C4-2B (cell line): ENCODE measurements around the gene SLC41A1.

Experiments used
- H3K27ac ChIP-seq: fragments of 450-650 bp; 2 replicates; pipeline ENCODE4 v1.5.1; 2017
- ZFX ChIP-seq: fragments of 450-650 bp; IDR thresholded peaks from 2 replicates; pipeline ENCODE4 v1.6.1; 2017
- TF ChIP-seq, protein P1 (sequence below): fragments of 450-650 bp; conservative IDR thresholded peaks from 2 replicates; pipeline ENCODE4 v1.5.1; 2017; ENCODE audit warnings: mild to moderate bottlenecking

The SLC41A1 gene

DNA sequence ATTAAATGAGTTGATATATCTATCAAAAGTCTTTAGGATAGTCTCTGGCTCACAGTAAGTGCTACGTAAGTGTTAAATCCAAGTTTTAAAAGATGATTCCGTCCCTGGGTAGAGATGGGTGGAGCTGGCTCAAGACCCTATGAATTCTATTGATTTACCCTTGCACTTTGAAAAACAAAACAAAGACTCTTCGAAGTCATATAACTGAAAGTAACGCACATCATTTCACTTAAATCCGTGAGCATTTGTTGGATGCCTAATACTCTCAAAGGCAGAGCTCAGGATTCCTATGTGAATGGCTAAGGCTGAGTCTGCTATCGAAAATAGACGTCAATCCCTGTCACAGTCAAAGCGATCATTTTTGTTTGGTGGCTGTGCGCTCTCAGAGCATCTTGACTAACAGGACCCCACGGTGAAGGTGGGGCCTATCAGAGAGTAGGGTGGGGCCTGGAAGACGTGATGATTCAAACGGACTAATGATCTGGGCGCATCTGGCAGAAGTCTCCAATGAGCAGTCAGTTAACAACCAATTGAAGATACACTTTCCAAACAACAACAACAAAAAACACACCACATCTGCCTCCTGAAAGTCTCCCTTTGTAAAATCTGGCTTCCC is 61.9 kb downstream of the SLC41A1 start:
- no peak overlapping the region for H3K27ac ChIP-seq
- TF ChIP-seq, protein P1, sequence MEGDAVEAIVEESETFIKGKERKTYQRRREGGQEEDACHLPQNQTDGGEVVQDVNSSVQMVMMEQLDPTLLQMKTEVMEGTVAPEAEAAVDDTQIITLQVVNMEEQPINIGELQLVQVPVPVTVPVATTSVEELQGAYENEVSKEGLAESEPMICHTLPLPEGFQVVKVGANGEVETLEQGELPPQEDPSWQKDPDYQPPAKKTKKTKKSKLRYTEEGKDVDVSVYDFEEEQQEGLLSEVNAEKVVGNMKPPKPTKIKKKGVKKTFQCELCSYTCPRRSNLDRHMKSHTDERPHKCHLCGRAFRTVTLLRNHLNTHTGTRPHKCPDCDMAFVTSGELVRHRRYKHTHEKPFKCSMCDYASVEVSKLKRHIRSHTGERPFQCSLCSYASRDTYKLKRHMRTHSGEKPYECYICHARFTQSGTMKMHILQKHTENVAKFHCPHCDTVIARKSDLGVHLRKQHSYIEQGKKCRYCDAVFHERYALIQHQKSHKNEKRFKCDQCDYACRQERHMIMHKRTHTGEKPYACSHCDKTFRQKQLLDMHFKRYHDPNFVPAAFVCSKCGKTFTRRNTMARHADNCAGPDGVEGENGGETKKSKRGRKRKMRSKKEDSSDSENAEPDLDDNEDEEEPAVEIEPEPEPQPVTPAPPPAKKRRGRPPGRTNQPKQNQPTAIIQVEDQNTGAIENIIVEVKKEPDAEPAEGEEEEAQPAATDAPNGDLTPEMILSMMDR: no peak
- TF ChIP-seq ZFX: no peak

DNA sequence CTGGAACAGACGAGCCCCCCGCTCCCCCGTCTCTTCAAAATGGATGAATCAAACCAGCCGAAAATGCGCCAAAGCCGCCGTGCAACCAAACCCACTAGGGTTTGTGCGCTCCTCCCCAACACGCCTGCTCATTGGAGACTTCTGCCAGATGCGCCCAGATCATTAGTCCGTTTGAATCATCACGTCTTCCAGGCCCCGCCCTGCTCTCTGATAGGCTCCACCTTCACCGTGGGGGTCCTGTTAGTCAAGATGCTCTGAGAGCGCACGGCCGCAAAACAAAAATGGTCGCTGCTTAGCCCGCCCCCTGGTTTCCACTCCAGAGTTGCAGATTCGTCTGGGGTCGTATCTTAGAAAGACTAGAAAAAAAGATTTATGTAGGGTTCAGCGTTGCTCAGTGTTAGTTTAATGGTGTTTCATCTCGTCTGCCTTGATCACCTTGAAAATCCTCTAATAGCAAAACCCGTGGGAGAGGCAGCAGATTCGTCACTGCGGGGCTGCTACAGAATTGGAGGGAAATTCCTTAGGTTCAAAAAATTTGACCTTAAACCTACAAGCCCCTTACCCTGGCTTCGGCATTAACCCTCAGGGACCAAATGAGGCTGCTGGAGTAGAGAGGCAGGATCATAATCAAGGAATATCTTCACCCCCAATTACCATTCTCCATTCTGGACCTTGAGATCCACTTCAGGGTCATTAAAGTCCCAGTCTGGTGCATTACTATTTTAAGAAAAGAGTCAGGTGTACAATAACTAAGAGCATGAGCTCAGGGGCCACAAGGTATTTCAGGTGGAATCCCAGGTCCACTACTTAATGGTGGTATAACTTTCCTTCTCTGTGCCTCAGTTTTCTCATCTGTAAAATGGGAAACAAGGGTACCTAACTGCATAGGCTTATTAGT is 62.6 kb downstream of the SLC41A1 start, which contains the start of gene NUCKS1:
TSS of gene NUCKS1 (minus strand) at position 45 of the 898 bp plus-strand sequence. CDS start 209 bp downstream, outside the sequence.
- H3K27ac ChIP-seq: peak within 1 kb of the TSS; percentile 92
- no peak for TF ChIP-seq ZFX
- TF ChIP-seq, protein P1: no peak

DNA sequence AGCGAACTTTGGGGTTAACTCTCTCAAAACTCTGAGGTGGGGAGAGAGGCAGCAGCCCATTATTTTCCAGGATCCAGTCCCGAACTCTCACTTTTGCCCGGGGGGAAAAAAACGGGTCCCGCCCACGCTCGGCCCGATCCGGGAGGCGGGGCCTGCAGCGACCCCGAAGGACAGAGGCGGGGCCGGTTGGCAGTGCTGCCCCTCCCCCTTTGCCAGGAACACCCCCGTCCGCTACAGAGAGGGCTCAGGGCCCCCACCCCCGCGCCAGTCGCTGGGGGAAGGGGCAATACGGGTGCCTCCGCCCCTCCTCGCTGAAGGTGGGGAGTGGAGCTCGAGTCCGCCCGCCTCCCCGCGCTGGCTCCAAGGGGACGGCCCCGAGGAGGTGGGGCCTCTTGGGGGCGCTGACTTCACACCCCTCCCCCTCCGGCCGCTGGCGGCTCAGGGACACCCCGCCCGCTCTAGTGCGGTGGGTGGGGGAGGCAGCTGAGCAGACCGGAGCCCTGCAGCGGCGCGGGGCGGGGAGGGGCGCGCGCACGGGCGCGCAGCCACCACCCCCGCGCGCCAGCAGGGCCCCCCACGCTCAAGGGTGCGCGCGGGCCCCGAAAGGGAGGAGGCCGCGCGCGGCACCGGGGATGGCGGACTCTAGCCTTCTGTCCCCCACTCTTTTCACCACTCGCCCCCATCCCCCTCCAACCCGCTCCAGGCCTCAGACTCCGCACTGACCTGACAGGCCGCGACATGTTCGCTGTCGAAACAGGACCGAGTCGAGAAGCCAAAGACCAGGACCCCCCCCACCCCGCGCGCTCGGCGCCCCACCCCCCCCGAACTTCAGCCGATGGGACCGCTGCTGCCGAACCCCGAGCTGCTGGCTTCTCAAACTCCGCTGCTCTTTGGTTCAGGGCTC is 63.5 kb downstream of the SLC41A1 start:
- TF ChIP-seq, protein P1: no peak
- TF ChIP-seq ZFX: peak; percentile 52
- H3K27ac ChIP-seq: peak overlapping the region; percentile 92

DNA sequence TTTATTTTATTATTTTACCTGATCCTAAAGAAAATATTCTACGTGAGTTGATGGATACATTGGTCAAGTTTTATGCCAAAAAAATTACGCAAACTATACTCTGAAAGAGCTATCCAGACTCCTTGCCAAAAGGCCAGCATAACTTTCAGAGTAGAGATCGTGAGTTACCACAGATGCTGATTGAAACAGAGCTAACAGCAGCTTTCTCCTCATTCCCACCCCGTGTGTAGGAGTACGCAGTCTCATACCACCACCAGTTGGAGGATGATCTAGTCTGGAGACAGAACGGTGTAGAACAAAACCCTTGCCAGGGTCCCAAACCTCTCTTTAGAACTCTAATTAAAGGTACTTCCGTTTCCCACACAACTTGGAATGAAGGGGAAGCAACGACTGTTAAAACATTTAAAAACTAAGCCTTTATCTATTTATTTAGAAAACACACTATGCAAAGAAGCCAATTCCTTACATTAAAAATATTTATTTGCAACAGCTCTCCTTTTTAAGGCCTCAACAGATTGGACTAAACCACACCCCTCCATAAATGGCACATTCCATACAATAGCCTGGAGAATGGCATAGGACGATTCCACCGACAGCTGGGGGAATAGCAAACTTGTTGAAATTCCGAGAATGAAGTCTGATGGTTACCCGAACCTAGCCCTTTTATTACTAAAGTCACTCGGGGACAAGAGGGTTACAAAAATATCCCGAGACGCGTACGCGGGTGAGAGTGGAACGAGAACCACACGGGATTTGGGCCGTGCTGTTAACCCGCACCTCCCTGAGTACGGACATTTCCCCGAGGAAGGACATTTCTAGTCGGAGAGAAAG is 64.4 kb downstream of the SLC41A1 start:
- no peak for TF ChIP-seq ZFX
- H3K27ac ChIP-seq: peak overlapping the region; percentile 92

DNA sequence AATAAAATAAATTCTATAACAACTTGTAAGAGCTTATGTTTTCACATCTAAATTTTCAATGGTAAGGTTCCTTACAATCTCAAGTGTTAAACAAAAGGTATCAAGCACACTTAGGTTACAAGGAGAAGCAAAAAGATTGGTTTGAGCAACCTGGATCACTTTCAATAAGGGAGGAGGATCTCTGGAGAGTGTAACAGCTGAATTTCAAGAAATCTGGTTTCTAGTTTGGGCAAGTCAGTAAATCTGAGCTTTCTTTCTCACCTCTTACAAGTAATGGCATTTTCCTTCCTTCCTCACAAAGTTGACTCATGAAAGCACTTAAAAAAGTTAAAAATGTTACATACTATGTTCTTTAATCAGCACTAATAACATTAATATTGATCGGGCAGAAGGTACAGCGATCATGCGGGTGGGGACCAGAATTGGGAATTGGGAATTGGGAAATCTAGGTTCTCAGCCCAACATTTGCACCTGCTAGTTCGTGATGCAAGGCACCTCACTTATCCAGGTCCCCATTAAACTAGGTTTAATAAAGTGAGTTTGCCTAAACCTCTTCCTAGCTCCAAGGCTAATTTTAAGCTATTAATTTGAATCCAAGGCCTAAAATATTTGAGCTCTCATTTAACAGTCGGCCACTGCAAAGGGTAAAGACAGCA is 66.1 kb downstream of the SLC41A1 start:
- H3K27ac ChIP-seq: no peak overlapping the region
- TF ChIP-seq ZFX: no peak
- TF ChIP-seq, protein P1: no peak

DNA sequence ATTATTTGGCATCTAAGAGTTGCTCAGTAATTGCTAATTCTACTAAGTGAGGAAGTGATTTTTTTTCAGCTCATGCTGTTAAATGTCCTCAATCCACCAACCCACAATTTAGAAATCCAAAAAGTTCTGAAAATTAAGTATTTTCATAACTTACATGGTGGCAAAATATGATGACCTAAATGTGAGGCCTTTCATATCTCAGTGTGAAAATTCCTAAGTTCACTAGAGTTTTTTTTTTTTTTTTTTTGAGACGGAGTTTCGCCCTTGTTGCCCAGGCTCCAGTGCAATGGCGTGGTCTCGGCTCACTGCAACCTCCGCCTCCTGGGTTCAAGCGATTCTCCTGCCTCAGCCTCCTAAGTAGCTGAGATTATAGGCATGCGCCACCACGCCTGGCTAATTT is 68.6 kb downstream of the SLC41A1 start:
- TF ChIP-seq ZFX: no peak
- TF ChIP-seq, protein P1: no peak
- no peak overlapping the region for H3K27ac ChIP-seq
